Vagina (tissue), 2 donors: Measurements from ENCODE around the gene TASP1.

Source experiments
- POLR2A ChIP-seq, 2 donors: fragments of 450-650 bp; IDR thresholded peaks; one replicate each; pipeline ENCODE4 v1.6.1; 2017; ENCODE audit warnings: antibody characterized with exemption in 2 of 2, mild to moderate bottlenecking in 2 of 2, moderate library complexity in 2 of 2
- TF ChIP-seq, protein P1 (sequence below), 3 experiments: fragments of 450-650 bp in 2 of 3; fragments of 200-600 bp in 1 of 3; sonication (generic) in 1 of 3; IDR thresholded peaks; one replicate each; pipeline ENCODE4 v1.5.1; 2017 to 2019; ENCODE audit warnings: antibody characterized with exemption in 3 of 3, mild to moderate bottlenecking in 2 of 3, moderate library complexity in 2 of 3

DNA sequence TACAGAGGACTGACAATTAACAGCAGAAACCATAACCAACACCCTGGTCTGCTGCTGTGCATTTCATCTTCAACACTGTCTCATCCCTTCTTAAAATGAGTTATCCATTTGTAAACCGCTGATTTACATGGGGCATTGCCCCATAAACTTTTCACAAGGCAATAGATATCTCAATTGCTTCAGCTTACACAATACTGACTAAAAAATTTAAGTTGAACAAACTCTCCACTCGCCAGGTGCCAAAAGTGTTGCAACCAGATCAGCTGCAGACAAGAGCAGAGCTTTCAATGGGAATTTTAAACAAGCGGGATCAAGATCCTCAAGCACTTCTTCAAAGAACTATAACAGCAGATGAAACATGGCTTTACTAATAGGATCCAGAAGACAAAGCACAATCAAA is 183.0 kb downstream of the TASP1 start:
- no peak for TF ChIP-seq POLR2A (IDR thresholded peaks at IDR 0.05)
- TF ChIP-seq, protein P1, sequence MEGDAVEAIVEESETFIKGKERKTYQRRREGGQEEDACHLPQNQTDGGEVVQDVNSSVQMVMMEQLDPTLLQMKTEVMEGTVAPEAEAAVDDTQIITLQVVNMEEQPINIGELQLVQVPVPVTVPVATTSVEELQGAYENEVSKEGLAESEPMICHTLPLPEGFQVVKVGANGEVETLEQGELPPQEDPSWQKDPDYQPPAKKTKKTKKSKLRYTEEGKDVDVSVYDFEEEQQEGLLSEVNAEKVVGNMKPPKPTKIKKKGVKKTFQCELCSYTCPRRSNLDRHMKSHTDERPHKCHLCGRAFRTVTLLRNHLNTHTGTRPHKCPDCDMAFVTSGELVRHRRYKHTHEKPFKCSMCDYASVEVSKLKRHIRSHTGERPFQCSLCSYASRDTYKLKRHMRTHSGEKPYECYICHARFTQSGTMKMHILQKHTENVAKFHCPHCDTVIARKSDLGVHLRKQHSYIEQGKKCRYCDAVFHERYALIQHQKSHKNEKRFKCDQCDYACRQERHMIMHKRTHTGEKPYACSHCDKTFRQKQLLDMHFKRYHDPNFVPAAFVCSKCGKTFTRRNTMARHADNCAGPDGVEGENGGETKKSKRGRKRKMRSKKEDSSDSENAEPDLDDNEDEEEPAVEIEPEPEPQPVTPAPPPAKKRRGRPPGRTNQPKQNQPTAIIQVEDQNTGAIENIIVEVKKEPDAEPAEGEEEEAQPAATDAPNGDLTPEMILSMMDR (IDR thresholded peaks at IDR 0.05), result no peak
